ENCODE data around the gene AGTR2. TPM values are rescaled to one million over a fixed set of nuclear protein-coding genes. Genes with fewer than 3 reads are reported as not detected.
"Not testable (repeated sequence)": the region's sequence is repeated elsewhere in the genome, so short reads cannot be mapped to it uniquely, and the experiment has no call there.

Gene AGTR2, protein sequence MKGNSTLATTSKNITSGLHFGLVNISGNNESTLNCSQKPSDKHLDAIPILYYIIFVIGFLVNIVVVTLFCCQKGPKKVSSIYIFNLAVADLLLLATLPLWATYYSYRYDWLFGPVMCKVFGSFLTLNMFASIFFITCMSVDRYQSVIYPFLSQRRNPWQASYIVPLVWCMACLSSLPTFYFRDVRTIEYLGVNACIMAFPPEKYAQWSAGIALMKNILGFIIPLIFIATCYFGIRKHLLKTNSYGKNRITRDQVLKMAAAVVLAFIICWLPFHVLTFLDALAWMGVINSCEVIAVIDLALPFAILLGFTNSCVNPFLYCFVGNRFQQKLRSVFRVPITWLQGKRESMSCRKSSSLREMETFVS
- under 1 TPM in 2 of 3 donors, not detected in 1; 0.03 to 0.11 TPM for polyA plus RNA-seq

- no peak within 1 kb of the TSS for H3K27ac ChIP-seq (ENCODE audit: low read depth, low read length)
- WGBS, 3 donors, result 14 to 59% (median 54%) methylated on average over 3 of the region's 3 CpGs
These were observed at the start of gene AGTR2 for GRCh38 chrX:116170511-116170910. Gene AGTR2, plus strand, starts transcription at chrX:116170744. Its CDS starts 1,537 bp downstream, at chrX:116172281.

DNA sequence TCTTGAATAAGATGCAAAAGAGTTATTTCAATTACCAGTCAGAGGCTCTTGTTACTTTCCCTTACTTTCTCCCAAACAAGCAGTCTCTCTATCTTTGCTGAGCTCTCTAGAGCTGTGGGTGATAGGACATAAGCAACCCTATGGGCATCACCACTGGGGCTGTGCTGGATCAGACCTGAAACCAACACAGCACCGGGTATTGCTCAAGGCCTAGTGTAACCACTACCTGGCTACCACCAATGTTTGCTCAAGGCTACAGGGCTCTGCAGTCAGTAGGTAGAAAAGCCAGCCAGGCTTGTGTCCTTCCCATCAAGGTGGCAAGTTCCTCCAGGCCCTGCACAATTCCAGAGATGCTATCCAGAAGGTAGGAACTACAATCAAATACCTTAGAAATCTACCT, 35.3 kb upstream of the AGTR2 start:
- 80 to 90% (median 86%) methylated on average over 1 of the region's 1 CpG for WGBS, 3 donors
- H3K27ac ChIP-seq (ENCODE audit: low read depth, low read length), result no peak overlapping the region

- WGBS, 3 donors, result 76 to 89% (median 86%) methylated on average over 1 of the region's 1 CpG
- not testable (repeated sequence) for H3K27ac ChIP-seq (ENCODE audit: low read depth, low read length)
These were observed 29.3 kb upstream of the AGTR2 start for GRCh38 chrX:116141270-116141669.

GRCh38 chrX:116142976-116143375, 27.6 kb upstream of the AGTR2 start:
- 34 to 55% (median 39%) methylated on average over 2 of the region's 2 CpGs for WGBS, 3 donors
- H3K27ac ChIP-seq (ENCODE audit: low read depth, low read length), result no peak overlapping the region

DNA sequence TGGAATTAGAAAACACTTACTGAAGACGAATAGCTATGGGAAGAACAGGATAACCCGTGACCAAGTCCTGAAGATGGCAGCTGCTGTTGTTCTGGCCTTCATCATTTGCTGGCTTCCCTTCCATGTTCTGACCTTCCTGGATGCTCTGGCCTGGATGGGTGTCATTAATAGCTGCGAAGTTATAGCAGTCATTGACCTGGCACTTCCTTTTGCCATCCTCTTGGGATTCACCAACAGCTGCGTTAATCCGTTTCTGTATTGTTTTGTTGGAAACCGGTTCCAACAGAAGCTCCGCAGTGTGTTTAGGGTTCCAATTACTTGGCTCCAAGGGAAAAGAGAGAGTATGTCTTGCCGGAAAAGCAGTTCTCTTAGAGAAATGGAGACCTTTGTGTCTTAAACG, 2.4 kb downstream of the AGTR2 start:
- H3K27ac ChIP-seq (ENCODE audit: low read depth, low read length), result no peak overlapping the region
- 45 to 68% (median 59%) methylated on average over 9 of the region's 9 CpGs for whole genome bisulfite sequencing, 3 donors

DNA sequence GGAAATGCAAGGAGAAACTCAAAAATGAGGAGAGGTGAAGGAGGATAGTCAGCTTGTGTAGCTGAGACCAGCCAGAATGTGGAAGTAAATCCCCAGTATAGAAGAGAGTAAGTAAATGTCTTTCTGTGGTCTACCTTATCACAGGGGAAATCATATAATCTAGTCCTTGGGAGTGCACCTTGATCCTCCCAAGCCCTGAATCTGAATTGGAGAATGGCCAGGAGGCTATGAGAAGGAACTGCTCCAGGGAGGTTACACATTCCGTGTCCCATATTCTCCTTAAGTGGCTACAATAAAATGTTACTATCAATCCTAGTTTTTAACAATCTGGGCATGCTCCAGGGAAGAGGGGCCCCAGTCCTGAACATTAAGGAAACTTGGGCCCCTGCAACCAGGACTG, 10.8 kb downstream of the AGTR2 start:
- WGBS, 3 donors, result 62 to 80% (median 77%) methylated on average over 1 of the region's 1 CpG

GRCh38 chrX:116185163-116185562, 14.6 kb downstream of the AGTR2 start:
- no peak overlapping the region for H3K27ac ChIP-seq (ENCODE audit: low read depth, low read length)

More for the DNA sequence above, 10.8 kb downstream of the AGTR2 start:
- no peak overlapping the region for H3K27ac ChIP-seq (ENCODE audit: low read depth, low read length)

GRCh38 chrX:116194649-116195048, 24.1 kb downstream of the AGTR2 start:
- no peak overlapping the region for H3K27ac ChIP-seq (ENCODE audit: low read depth, low read length)

- no peak overlapping the region for H3K27ac ChIP-seq (ENCODE audit: low read depth, low read length)
- WGBS, 3 donors, result 25 to 72% (median 27%) methylated on average over 3 of the region's 3 CpGs
These were observed 27.7 kb downstream of the AGTR2 start for GRCh38 chrX:116198235-116198634.

- WGBS, 3 donors, result 35 to 72% (median 68%) methylated on average over 3 of the region's 3 CpGs
These were observed 28.3 kb downstream of the AGTR2 start for GRCh38 chrX:116198810-116199209.

DNA sequence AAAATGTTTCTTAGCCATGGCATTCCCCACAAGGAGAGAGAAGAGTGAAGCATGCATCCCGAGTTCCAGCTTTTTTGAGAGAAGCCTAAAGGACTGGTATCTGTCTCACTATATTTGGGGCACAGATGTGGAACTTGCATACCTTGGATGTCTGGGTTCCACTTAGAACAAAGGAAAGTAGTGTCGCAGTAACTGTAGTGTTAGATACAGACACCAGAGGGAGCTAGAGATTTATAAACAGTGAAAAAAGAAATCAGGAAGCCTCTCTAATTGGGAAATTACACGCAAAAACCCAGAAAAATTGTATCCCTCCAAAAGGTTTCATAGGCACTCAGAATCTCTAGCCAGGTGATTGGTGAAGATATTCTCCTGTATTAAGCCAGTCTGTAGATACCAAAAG, 34.4 kb downstream of the AGTR2 start:
- H3K27ac ChIP-seq (ENCODE audit: low read depth, low read length), result no peak overlapping the region
- WGBS, 3 donors, result 0 to 5% (median 2%) methylated on average over 3 of the region's 3 CpGs

More at GRCh38 chrX:116198810-116199209, 28.3 kb downstream of the AGTR2 start:
- no peak overlapping the region for H3K27ac ChIP-seq (ENCODE audit: low read depth, low read length)

DNA sequence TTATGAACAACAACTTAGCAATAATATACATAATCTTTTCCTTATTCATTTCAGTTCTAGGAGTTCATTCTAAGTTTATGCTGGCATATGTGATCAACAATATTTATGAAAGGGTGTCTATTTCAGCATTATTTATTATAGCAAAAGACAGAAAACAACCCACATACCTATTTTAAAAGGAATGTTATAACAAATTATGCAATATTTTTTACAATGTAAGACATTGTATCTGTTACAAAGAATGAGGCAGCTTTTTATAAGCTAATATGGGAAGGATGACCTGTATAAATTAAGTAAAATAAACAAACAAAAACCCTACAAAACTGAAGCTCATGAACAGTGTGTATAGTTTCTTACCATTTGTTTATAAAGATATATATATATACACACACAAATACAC, 42.7 kb downstream of the AGTR2 start:
- H3K27ac ChIP-seq (ENCODE audit: low read depth, low read length), result no peak overlapping the region

GRCh38 chrX:116217080-116217479, 46.5 kb downstream of the AGTR2 start:
- not testable (repeated sequence) for H3K27ac ChIP-seq (ENCODE audit: low read depth, low read length)
- 78 to 88% (median 81%) methylated on average over 2 of the region's 2 CpGs for WGBS, 3 donors
